IPS-18c (cell line): Measurements from ENCODE around the gene STRA8.

Experiments
- H3K4me3 ChIP-seq: 2 replicates; pipeline ENCODE4 v1.7.0; 2013; ENCODE audit warnings: low read depth, mild to moderate bottlenecking, low read length, moderate library complexity; ENCODE audit not compliant: insufficient read depth
- H3K9me3 ChIP-seq: one replicate; pipeline ENCODE4 v1.6.1; 2013; ENCODE audit warnings: mild to moderate bottlenecking, low read length, moderate library complexity; ENCODE audit not compliant: control insufficient read depth, insufficient read depth

Gene STRA8

GRCh38 chr7:135274495-135275268, 41.0 kb downstream of the STRA8 start:
- no peak overlapping the region for H3K4me3 ChIP-seq
- peaks cover 2% of the 10 kb centered on the region for H3K9me3 ChIP-seq

DNA sequence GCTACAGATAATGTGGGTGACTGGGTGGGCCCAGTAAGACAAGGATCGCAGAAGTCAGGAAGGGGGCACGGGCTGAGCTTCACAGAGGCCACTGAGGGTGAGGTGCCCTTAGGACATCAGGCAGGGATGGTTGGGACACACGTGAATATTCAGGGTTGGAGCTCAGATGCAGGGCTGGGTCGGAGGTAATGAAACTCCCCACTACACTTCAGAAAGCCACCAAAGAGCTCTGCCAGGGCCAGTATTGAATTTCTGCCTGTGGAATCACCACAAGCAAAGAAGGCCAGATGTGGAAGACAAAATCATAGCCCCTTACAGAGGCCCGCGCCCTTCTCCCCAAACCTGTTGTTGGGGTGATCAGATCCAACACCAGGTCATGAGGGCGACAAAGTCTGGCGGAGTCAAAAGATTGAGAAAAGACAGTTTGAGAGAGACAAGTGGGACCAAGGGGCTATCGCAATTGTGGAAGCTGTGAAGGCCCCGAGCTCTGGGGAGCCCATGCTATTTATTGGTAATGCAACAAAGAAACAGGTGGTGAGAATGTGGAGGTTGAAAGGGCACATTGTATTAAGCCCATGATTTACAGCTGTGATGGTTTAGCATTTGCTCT, 42.4 kb downstream of the STRA8 start:
- Histone ChIP-seq H3K9me3 (peaks cover 2% of the 10 kb centered on the region), H3K4me3 (no peak overlapping the region)

DNA sequence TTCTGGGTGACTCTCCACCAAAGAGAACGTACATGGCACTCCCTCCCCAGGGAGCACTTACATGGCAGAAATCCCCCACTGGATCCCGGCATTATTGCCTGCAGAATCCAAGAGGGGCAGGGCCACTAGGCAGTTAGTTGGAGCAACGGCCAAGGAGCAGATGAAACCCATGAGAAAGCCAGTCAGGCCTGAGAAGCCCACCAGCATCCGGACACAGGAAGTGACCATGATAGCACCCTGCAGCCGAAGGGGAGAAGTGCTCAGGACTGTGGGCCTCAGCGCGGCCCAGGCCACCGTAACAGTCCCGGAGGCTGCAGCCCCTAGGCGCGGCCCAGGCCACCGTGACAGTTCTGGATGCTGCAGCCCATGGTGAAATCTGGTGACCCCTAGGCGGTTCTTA, 43.5 kb downstream of the STRA8 start:
- Histone ChIP-seq H3K9me3 (no peaks in the 10 kb centered on the region), H3K4me3 (no peak overlapping the region)

- no peak overlapping the region for H3K4me3 ChIP-seq
- H3K9me3 ChIP-seq: no peaks in the 10 kb centered on the region
Observed at GRCh38 chr7:135281363-135281949, 47.8 kb downstream of the STRA8 start.

- Histone ChIP-seq H3K4me3 (no peak overlapping the region), H3K9me3 (no peaks in the 10 kb centered on the region)
Observed at GRCh38 chr7:135282561-135283254, 49.1 kb downstream of the STRA8 start.

GRCh38 chr7:135283959-135284638, 50.5 kb downstream of the STRA8 start:
- H3K9me3 ChIP-seq: no peaks in the 10 kb centered on the region
- H3K4me3 ChIP-seq: no peak overlapping the region

GRCh38 chr7:135285547-135286233, 52.1 kb downstream of the STRA8 start:
- Histone ChIP-seq H3K4me3 (no peak overlapping the region), H3K9me3 (no peaks in the 10 kb centered on the region)

DNA sequence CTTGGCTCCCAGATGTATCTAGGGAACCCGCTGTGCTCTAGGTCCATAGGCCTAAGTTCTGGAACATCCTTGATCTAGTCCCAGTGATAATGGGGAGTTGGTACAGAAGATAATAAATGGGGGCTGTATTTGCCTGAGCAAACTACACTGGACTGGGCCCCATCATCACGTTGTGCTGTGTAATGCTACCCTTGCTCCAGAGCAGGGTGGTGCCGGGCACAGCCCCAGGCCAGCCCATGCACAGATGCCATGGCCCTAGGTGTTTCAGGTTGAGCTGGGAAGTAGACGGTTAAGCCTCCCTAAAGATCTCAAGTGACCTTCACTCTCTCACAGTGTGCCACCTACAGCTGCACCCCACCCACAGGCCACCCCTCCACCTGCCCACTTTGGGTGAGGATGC, 53.2 kb downstream of the STRA8 start:
- Histone ChIP-seq H3K4me3 (no peak overlapping the region), H3K9me3 (peaks cover 2% of the 10 kb centered on the region)

- H3K4me3 ChIP-seq: no peak overlapping the region
- peaks cover 2% of the 10 kb centered on the region for H3K9me3 ChIP-seq
Observed at GRCh38 chr7:135290594-135290993, 57.0 kb downstream of the STRA8 start.

- peaks cover 2% of the 10 kb centered on the region for H3K9me3 ChIP-seq
- H3K4me3 ChIP-seq: no peak overlapping the region
Observed at GRCh38 chr7:135291809-135292253, 58.2 kb downstream of the STRA8 start.

DNA sequence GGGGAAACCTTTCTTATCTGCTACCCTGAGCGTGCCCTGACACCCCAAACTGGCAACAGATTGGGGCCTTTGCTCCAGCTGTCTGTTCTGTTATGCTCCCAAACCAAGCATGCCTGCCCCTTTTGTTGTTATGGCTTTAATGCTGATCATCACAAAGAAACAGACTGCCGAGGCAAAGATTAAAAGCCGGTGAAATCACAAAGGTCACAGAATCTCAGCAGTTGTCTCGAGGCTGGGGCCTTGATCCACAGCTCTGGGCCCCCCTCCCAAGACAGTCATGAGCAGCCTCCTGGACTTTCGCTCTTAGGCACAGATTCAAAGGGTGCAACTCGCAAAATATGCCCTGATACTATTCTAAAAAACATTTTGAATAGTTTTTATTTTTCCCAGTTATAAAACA, 65.6 kb downstream of the STRA8 start:
- Histone ChIP-seq H3K4me3 (no peak overlapping the region), H3K9me3 (peaks cover 2% of the 10 kb centered on the region)

DNA sequence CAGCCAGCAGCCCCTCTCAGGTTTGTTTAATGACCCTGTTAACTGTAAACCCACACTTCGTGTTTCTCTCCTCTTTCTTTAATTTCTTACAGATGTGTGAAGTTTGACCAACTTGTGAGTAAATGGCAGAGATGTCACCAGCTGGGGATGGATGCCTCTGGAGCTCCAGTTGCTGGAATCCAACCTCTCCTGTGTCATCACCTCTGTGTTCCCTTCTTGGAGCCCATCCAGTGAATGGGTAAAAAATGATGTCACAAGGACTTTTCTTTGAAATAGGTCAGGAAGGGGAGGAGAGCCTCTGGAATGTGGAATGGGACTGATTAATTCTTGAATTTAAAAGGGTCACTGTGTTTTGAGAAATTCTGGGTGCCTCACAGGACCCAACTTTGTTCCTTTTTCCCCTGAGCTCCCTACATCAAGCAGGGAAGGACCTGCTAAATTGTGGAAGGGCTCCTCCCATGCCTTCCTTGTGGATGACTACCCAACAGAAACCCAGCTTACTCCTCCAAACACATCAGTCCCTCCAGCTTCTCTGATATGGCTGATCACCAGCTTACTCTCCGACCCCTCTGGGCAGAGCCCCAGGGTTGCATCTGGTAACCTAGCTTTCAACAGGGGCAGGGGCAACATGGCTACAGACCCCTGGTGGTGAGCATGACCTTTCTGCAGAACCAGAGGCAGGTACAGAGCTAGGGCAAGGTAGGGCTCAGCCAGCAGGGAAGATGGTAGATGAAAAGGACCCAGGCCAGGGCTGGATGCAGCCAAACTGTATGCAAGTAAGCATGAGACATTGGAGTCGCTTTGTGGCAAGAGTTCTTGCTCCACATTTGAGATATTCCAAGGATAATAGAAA, 67.5 kb downstream of the STRA8 start:
- no peak overlapping the region for H3K4me3 ChIP-seq
- peaks cover 2% of the 10 kb centered on the region for H3K9me3 ChIP-seq
